BE2C (cell line): ENCODE results near the gene AKAP13.

ENCODE experiments used
- DNase-seq: peaks from one replicate; pipeline ENCODE4 v3.0.0-alpha.2; 2020
- H3K27me3 ChIP-seq: fragments of 250-450 bp; sonication (Bioruptor Pico); 2 replicates; pipeline ENCODE4 v1.5.1; 2020; ENCODE audit warnings: mild to moderate bottlenecking
- H3K36me3 ChIP-seq: fragments of 250-450 bp; sonication (Bioruptor Pico); 2 replicates; pipeline ENCODE4 v1.5.1; 2020; ENCODE audit warnings: mild to moderate bottlenecking
- H3K4me1 ChIP-seq: fragments of 250-450 bp; sonication (Bioruptor Pico); 2 replicates; pipeline ENCODE4 v1.5.1; 2020
- H3K4me3 ChIP-seq: 2 replicates; pipeline ENCODE4 v1.5.1; 2011; ENCODE audit warnings: low read depth, low read length
- H3K9me3 ChIP-seq: fragments of 250-450 bp; sonication (Bioruptor Pico); 2 replicates; pipeline ENCODE4 v1.5.1; 2020
- TF ChIP-seq, protein P1 (sequence below): IDR thresholded peaks from 2 replicates; pipeline ENCODE4 v1.5.1; 2012; ENCODE audit warnings: mild to moderate bottlenecking, low read depth, low read length

AKAP13 gene

GRCh38 chr15:85730001-85730820, 349.8 kb downstream of the AKAP13 start:
- Histone ChIP-seq H3K4me3 (no peak overlapping the region), H3K4me1 (no peaks in the 10 kb centered on the region), H3K9me3 (no peaks in the 10 kb centered on the region), H3K27me3 (no peaks in the 10 kb centered on the region), H3K36me3 (peaks cover 35% of the 10 kb centered on the region)
- DNase-seq = peak; percentile 54
- TF ChIP-seq, protein P1, sequence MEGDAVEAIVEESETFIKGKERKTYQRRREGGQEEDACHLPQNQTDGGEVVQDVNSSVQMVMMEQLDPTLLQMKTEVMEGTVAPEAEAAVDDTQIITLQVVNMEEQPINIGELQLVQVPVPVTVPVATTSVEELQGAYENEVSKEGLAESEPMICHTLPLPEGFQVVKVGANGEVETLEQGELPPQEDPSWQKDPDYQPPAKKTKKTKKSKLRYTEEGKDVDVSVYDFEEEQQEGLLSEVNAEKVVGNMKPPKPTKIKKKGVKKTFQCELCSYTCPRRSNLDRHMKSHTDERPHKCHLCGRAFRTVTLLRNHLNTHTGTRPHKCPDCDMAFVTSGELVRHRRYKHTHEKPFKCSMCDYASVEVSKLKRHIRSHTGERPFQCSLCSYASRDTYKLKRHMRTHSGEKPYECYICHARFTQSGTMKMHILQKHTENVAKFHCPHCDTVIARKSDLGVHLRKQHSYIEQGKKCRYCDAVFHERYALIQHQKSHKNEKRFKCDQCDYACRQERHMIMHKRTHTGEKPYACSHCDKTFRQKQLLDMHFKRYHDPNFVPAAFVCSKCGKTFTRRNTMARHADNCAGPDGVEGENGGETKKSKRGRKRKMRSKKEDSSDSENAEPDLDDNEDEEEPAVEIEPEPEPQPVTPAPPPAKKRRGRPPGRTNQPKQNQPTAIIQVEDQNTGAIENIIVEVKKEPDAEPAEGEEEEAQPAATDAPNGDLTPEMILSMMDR = peak; percentile 82

DNA sequence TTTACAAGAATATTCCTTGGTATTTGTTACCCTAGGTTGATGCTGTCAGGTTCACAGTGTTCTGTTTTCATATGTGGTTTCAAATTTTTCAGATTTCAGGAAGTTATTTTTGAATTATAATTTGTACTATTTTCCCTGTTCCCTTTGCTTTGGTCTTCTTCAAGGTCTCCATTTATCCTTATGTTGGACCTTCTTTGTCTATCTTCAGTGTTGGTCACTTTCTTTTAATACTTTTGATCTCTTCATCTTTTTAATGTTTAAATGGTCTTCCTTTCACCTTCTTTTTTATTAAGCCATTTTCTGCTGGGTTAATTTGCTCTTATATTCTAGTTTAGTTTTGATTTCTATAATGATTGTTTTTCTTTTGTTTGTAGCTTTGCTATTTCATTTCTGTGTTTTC, 353.0 kb downstream of the AKAP13 start:
- TF ChIP-seq, protein P1 = no peak
- Histone ChIP-seq H3K4me3 (no peak overlapping the region), H3K36me3 (peaks cover 31% of the 10 kb centered on the region), H3K4me1 (no peaks in the 10 kb centered on the region), H3K27me3 (no peaks in the 10 kb centered on the region), H3K9me3 (no peaks in the 10 kb centered on the region)
- no peak for DNase-seq

- H3K4me1 ChIP-seq = no peaks in the 10 kb centered on the region
- H3K36me3 ChIP-seq = peaks cover 23% of the 10 kb centered on the region
- H3K27me3 ChIP-seq = no peaks in the 10 kb centered on the region
- no peak overlapping the region for H3K4me3 ChIP-seq
- TF ChIP-seq, protein P1 = no peak
- no peaks in the 10 kb centered on the region for H3K9me3 ChIP-seq
- DNase-seq = no peak
These were observed 356.7 kb downstream of the AKAP13 start for GRCh38 chr15:85737061-85737460.

- Histone ChIP-seq H3K27me3 (no peaks in the 10 kb centered on the region), H3K36me3 (peaks cover 24% of the 10 kb centered on the region), H3K4me1 (no peaks in the 10 kb centered on the region), H3K4me3 (no peak overlapping the region), H3K9me3 (no peaks in the 10 kb centered on the region)
- TF ChIP-seq, protein P1 = no peak
- no peak for DNase-seq
These were observed 360.6 kb downstream of the AKAP13 start for GRCh38 chr15:85741021-85741421.

- Histone ChIP-seq H3K27me3 (no peaks in the 10 kb centered on the region), H3K4me3 (no peak overlapping the region), H3K4me1 (no peaks in the 10 kb centered on the region), H3K9me3 (no peaks in the 10 kb centered on the region), H3K36me3 (peaks cover 28% of the 10 kb centered on the region)
- TF ChIP-seq, protein P1 = no peak
- no peak for DNase-seq
These were observed 361.3 kb downstream of the AKAP13 start for GRCh38 chr15:85741662-85742061.

GRCh38 chr15:85742186-85742821, 361.9 kb downstream of the AKAP13 start:
- DNase-seq = no peak
- Histone ChIP-seq H3K4me3 (no peak overlapping the region), H3K4me1 (no peaks in the 10 kb centered on the region), H3K27me3 (no peaks in the 10 kb centered on the region), H3K9me3 (no peaks in the 10 kb centered on the region), H3K36me3 (peaks cover 31% of the 10 kb centered on the region)
- TF ChIP-seq, protein P1 = no peak
